Measurements from ENCODE around the gene SORBS1.
"Not testable (repeated sequence)": the region's sequence is repeated elsewhere in the genome, so short reads cannot be mapped to it uniquely, and the experiment has no call there.

The SORBS1 gene

GRCh38 chr10:95355301-95355700, 205.9 kb downstream of the SORBS1 start:
- H3K4me3 ChIP-seq (ENCODE audit: low read length): no peak overlapping the region
- TF ChIP-seq ZNF274 (IDR thresholded peaks at IDR 0.05; ENCODE audit: low read depth, low read length): no peak

DNA sequence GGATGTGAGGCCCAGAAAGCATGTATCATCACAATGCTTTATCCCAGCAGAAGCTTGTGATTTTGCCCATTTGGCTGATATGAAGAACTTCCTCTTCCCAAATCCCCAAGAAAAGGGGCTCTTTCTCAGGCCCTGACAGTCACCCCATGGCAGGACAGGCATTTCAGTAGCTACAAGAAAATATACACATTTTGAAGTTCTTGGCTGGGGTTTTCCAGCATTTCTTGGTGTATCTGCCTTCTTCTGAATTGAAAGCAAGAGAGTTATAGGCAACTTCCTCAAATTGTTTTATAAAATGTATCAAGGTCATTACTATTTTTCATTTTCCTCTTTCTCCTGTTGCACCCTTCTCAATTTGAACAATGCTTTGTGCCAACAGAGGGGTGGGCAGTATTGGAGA, 207.1 kb downstream of the SORBS1 start:
- no peak overlapping the region for H3K4me3 ChIP-seq (ENCODE audit: low read length)
- TF ChIP-seq ZNF274 (IDR thresholded peaks at IDR 0.05; ENCODE audit: low read depth, low read length): no peak

DNA sequence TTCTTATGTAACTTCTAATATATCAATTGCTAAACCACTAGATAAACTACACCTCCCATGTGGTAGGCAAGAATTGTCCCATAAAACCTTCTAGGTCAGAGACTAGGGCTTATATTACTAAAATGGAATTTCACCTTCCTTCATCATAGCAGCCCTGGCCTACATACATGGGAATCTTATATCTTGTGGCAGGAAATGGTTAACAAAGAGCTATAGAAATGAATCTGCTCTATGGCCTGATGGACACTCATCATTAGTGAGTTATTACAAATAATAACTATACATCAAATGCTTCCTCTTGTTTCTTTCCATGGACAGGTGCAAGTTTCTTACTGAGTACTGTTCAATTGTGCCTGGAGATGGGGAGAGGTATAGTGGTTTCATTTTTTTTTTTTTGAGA, 208.0 kb downstream of the SORBS1 start:
- TF ChIP-seq ZNF274 (IDR thresholded peaks at IDR 0.05; ENCODE audit: low read depth, low read length): no peak
- H3K4me3 ChIP-seq (ENCODE audit: low read length): no peak overlapping the region

- H3K4me3 ChIP-seq (ENCODE audit: low read length): no peak overlapping the region
- TF ChIP-seq ZNF274 (IDR thresholded peaks at IDR 0.05; ENCODE audit: low read depth, low read length): no peak
These were observed 208.5 kb downstream of the SORBS1 start for GRCh38 chr10:95352684-95353083.

- no peak overlapping the region for H3K4me3 ChIP-seq (ENCODE audit: low read length)
- no peak for TF ChIP-seq ZNF274 (IDR thresholded peaks at IDR 0.05; ENCODE audit: low read depth, low read length)
These were observed 210.3 kb downstream of the SORBS1 start for GRCh38 chr10:95350830-95351228.

GRCh38 chr10:95350219-95350829, 210.8 kb downstream of the SORBS1 start:
- no peak for TF ChIP-seq ZNF274 (IDR thresholded peaks at IDR 0.05; ENCODE audit: low read depth, low read length)

DNA sequence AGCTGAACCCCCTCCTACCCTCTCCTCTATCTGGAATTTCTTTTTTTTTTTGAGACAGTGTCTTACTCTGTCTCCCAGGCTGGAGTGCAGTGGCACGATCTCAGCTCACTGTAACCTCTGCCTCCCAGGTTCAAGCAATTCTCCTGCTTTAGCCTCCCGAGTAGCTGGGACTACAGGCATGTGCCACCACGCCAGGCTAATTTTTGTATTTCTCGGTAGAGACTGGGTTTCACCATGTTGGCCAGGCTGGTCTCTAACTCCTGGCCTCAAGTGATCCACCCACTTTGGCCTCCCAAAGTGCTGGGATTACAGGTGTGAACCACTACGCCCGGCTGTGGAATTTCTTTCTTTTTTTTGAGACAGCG, 213.8 kb downstream of the SORBS1 start:
- H3K4me3 ChIP-seq (ENCODE audit: low read length): not testable (repeated sequence)

More at GRCh38 chr10:95350219-95350829, 210.8 kb downstream of the SORBS1 start:
- H3K4me3 ChIP-seq (ENCODE audit: low read length): no peak overlapping the region

GRCh38 chr10:95346715-95347401, 214.3 kb downstream of the SORBS1 start:
- TF ChIP-seq ZNF274 (IDR thresholded peaks at IDR 0.05; ENCODE audit: low read depth, low read length): no peak

GRCh38 chr10:95343573-95343972, 217.6 kb downstream of the SORBS1 start:
- no peak for TF ChIP-seq ZNF274 (IDR thresholded peaks at IDR 0.05; ENCODE audit: low read depth, low read length)
- no peak overlapping the region for H3K4me3 ChIP-seq (ENCODE audit: low read length)

More at GRCh38 chr10:95346715-95347401, 214.3 kb downstream of the SORBS1 start:
- no peak overlapping the region for H3K4me3 ChIP-seq (ENCODE audit: low read length)

GRCh38 chr10:95341716-95342130, 219.4 kb downstream of the SORBS1 start:
- TF ChIP-seq ZNF274 (IDR thresholded peaks at IDR 0.05; ENCODE audit: low read depth, low read length): no peak
- no peak overlapping the region for H3K4me3 ChIP-seq (ENCODE audit: low read length)

GRCh38 chr10:95339863-95340262, 221.3 kb downstream of the SORBS1 start:
- TF ChIP-seq ZNF274 (IDR thresholded peaks at IDR 0.05; ENCODE audit: low read depth, low read length): no peak
- H3K4me3 ChIP-seq (ENCODE audit: low read length): no peak overlapping the region

GRCh38 chr10:95337423-95338160, 223.6 kb downstream of the SORBS1 start:
- no peak overlapping the region for H3K4me3 ChIP-seq (ENCODE audit: low read length)
- TF ChIP-seq ZNF274 (IDR thresholded peaks at IDR 0.05; ENCODE audit: low read depth, low read length): no peak

- no peak overlapping the region for H3K4me3 ChIP-seq (ENCODE audit: low read length)
- no peak for TF ChIP-seq ZNF274 (IDR thresholded peaks at IDR 0.05; ENCODE audit: low read depth, low read length)
These were observed 224.5 kb downstream of the SORBS1 start for GRCh38 chr10:95336702-95337101.

DNA sequence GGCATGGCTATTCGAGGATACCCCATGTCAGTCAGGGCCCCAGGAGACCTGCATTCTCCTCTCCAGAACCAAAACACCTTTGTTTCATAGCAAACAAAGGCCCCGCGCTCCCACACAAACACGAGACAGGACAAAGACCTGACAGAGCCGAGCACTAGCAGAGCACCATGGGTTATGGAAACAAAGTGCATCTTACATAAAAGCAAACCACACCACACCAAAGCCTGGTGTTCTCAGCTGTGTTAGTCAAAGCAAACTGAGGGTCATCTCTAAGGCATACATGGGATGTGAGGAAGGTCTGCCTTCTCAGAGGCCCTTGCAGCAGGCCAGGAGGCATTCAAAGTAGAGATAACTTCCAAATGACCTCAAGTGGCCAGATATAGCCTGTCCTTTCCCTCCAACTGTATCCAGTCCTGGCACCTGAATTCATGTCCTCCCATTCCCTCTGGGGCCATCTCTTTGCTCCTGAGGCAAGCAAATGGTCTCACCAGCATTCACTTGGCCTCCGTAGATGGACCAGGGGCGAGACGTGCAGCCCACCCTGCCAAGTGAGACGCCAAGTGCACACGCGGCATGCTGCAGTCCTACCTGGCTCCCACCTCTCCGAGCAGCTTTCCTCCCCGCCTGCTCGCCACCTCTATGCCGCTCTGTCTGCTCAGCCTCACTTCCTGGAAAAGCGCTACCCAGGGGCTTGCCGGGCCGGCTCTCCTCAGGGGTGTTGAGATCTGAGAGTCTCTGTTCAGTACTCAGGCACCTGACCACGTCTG, 225.1 kb downstream of the SORBS1 start:
- H3K4me3 ChIP-seq (ENCODE audit: low read length): no peak overlapping the region
- TF ChIP-seq ZNF274 (IDR thresholded peaks at IDR 0.05; ENCODE audit: low read depth, low read length): no peak

Data from GM08714 (cell line).